B cell (primary cell): ENCODE measurements around the gene PRSS36. TPM values are rescaled to one million over a fixed set of nuclear protein-coding genes. Genes with fewer than 3 reads are reported as not detected.

ENCODE experiments used
- ATAC-seq: fragments of 200-7000 bp; cut with Tn5 transposase; one replicate; pipeline ENCODE4 v1.10.0; 2021; ENCODE audit warnings: low read depth, mild to moderate bottlenecking, moderate number of reproducible peaks, moderate library complexity
- CTCF ChIA-PET: fragments of 350-600 bp; sonication (Branson Sonifier 250); formaldehyde crosslinking; loops from one replicate; lab custom pipeline; 2021; ENCODE audit warnings: antibody characterized with exemption, inconsistent platforms; lab: Charles Lee
- POLR2A ChIA-PET: fragments of 350-600 bp; sonication (Branson Sonifier 250); formaldehyde crosslinking; loops from one replicate; lab custom pipeline; 2021; ENCODE audit warnings: antibody characterized with exemption; lab: Charles Lee
- DNase-seq: peaks from one replicate; pipeline ENCODE4 v3.0.0; 2013
- H2AFZ ChIP-seq: 2 replicates; pipeline ENCODE4 v1.6.1; 2012; ENCODE audit warnings: mild to moderate bottlenecking, low read depth, low read length; ENCODE audit not compliant: insufficient read depth, poor library complexity, severe bottlenecking
- H3K27ac ChIP-seq, 2 donors: 1 replicate in 1 of 2; 2 replicates in 1 of 2; pipeline ENCODE4 v1.5.1; 2012 to 2013; ENCODE audit warnings: low read length in 2 of 2, mild to moderate bottlenecking in 2 of 2, moderate library complexity in 1 of 2
- H3K27me3 ChIP-seq, 4 experiments: fragments of 200-600 bp in 1 of 4; sonication (generic) in 1 of 4; replicated peaks in 1 of 4; 1 replicate in 2 of 4; 2 replicates in 2 of 4; pipeline versions ENCODE4 v1.6.1 to v1.7.0; 2013 to 2016; ENCODE audit warnings: low read length in 3 of 4, mild to moderate bottlenecking in 2 of 4, mixed read lengths in 1 of 4, moderate library complexity in 1 of 4; ENCODE audit not compliant: insufficient read depth in 4 of 4, control insufficient read depth in 3 of 4; ENCODE audit errors: control extremely low read depth in 1 of 4
- H3K36me3 ChIP-seq, 2 experiments: replicated peaks in 1 of 2; 1 replicate in 1 of 2; 2 replicates in 1 of 2; pipeline versions ENCODE4 v1.6.1 to v1.7.1; 2013; ENCODE audit warnings: low read length in 1 of 2; ENCODE audit not compliant: insufficient read depth in 2 of 2, control insufficient read depth in 1 of 2; ENCODE audit errors: control extremely low read depth in 1 of 2, extremely low read depth in 1 of 2
- H3K4me1 ChIP-seq, 2 donors: fragments of 200-600 bp in 1 of 2; sonication (generic) in 1 of 2; 1 replicate in 1 of 2; 2 replicates in 1 of 2; pipeline versions ENCODE4 v1.5.1 to v1.6.1; 2013 to 2017; ENCODE audit warnings: low read length in 2 of 2; ENCODE audit not compliant: control insufficient read depth in 2 of 2, insufficient read depth in 2 of 2
- H3K4me2 ChIP-seq: replicated peaks from 2 replicates; pipeline ENCODE3; 2012; ENCODE audit warnings: mild to moderate bottlenecking, low read depth, low read length; ENCODE audit not compliant: poor library complexity, severe bottlenecking
- H3K4me3 ChIP-seq, 5 experiments: fragments of 200-600 bp in 1 of 5; sonication (generic) in 1 of 5; 1 replicate in 3 of 5; 2 replicates in 2 of 5; pipeline versions ENCODE4 v1.5.1 to v1.7.0; 2011 to 2016; ENCODE audit warnings: low read length in 4 of 5, mild to moderate bottlenecking in 4 of 5, low read depth in 2 of 5, control low read depth in 1 of 5, moderate library complexity in 1 of 5; ENCODE audit not compliant: insufficient read depth in 1 of 5; ENCODE audit errors: control extremely low read depth in 1 of 5, extremely low read depth in 1 of 5
- H3K79me2 ChIP-seq: fragments of 200-600 bp; sonication (generic); one replicate; pipeline ENCODE4 v1.6.0; 2016; ENCODE audit warnings: low read length; ENCODE audit not compliant: control insufficient read depth, insufficient read depth
- H3K9ac ChIP-seq: fragments of 200-600 bp; sonication (generic); 2 replicates; pipeline ENCODE4 v1.6.1; 2017; ENCODE audit warnings: mild to moderate bottlenecking, low read length, moderate library complexity
- H3K9me3 ChIP-seq, 3 donors: one replicate each; pipeline versions ENCODE4 v1.6.1 to v1.7.1; 2013; ENCODE audit warnings: low read length in 2 of 3; ENCODE audit not compliant: control insufficient read depth in 2 of 3, insufficient read depth in 1 of 3; ENCODE audit errors: control extremely low read depth in 1 of 3
- H4K20me1 ChIP-seq: 2 replicates; pipeline ENCODE4 v1.6.0; 2012; ENCODE audit warnings: mild to moderate bottlenecking, low read length; ENCODE audit not compliant: insufficient read depth, control insufficient read depth, poor library complexity, severe bottlenecking
- H3K27ac Mint-ChIP-seq: one replicate; pipeline ENCODE4 v1.8.0; 2021; ENCODE audit warnings: mixed read lengths
- H3K27me3 Mint-ChIP-seq: one replicate; pipeline ENCODE4 v1.8.0; 2021; ENCODE audit warnings: mixed read lengths
- H3K4me1 Mint-ChIP-seq: one replicate; pipeline ENCODE4 v1.8.0; 2021; ENCODE audit warnings: mixed read lengths
- H3K4me3 Mint-ChIP-seq: one replicate; pipeline ENCODE4 v1.8.0; 2021; ENCODE audit warnings: mixed read lengths
- H3K9me3 Mint-ChIP-seq: one replicate; pipeline ENCODE4 v1.8.0; 2022; ENCODE audit warnings: mixed read lengths; ENCODE audit not compliant: insufficient read depth
- CTCF ChIP-seq: fragments of 200-600 bp; IDR thresholded peaks from one replicate; pipeline ENCODE4 v1.8.0; 2022; ENCODE audit warnings: antibody characterized with exemption, mild to moderate bottlenecking
- EZH2 ChIP-seq: IDR thresholded peaks from 2 replicates; pipeline ENCODE4 v1.6.1; 2012; ENCODE audit warnings: borderline replicate concordance, low read depth, mild to moderate bottlenecking, moderate library complexity, low read length; ENCODE audit not compliant: insufficient read depth, poor library complexity, severe bottlenecking
- WGBS: methylation state at CpG from one replicate; pipeline ENCODE4 v1.1.5; 2013; ENCODE audit warnings: missing lambda C conversion rate; ENCODE audit not compliant: insufficient coverage; 5-methylcytosine and 5-hydroxymethylcytosine counted together
- intact Hi-C: fragments of 100-400 bp; cut with micrococcal nuclease; formaldehyde crosslinking; loops from one replicate; pipeline ENCODE4 v1.10.0; 2022
- polyA plus RNA-seq: library from polyadenylated mRNA; depleted of rRNA; stranded (reverse); fragments of >200 nt; gene quantifications from 2 replicates; pipeline ENCODE4 v1.2.3, GENCODE V29; 2012
- total RNA-seq, 2 donors: library from RNA; stranded (reverse); fragments of 120-200 nt in 1 of 2; gene quantifications; 1 replicate in 1 of 2; 2 replicates in 1 of 2; pipeline versions ENCODE4 v1.2.3 to v1.2.4, GENCODE V29; 2013 to 2022

The PRSS36 gene
- total and polyA plus RNA-seq, 2 donors (not counting 1 experiment from before 2014, with no cell fraction given) = 1.0 to 1.6 TPM

GRCh38 chr16:31111881-31112466, 37.9 kb downstream of the PRSS36 start:
- no peaks in the 10 kb centered on the region for H3K9me3 Mint-ChIP-seq
- POLR2A ChIA-PET = no interaction called here
- no peak overlapping the region for H3K27ac Mint-ChIP-seq
- no peaks in the 10 kb centered on the region for H3K27me3 ChIP-seq
- ATAC-seq = no peak
- H3K4me1 Mint-ChIP-seq = peaks cover 19% of the 10 kb centered on the region
- peaks cover 1 to 31% of the 10 kb centered on the region in 2 experiments for H3K36me3 ChIP-seq
- H3K27ac ChIP-seq = no peak overlapping the region
- H3K27me3 Mint-ChIP-seq = no peaks in the 10 kb centered on the region
- no peak overlapping the region for H3K4me3 ChIP-seq
- peaks cover 7 to 19% of the 10 kb centered on the region in 2 donors for H3K4me1 ChIP-seq
- peaks cover 18% of the 10 kb centered on the region for H3K79me2 ChIP-seq
- no peak overlapping the region for H2AFZ ChIP-seq
- peak overlapping the region; percentile 8 for H3K4me3 Mint-ChIP-seq
- H3K4me2 ChIP-seq = no peak overlapping the region
- no peaks in the 10 kb centered on the region for H3K9me3 ChIP-seq
- H3K9ac ChIP-seq = no peak overlapping the region
- WGBS = 98% methylated on average over 23 of the region's 23 CpGs
- no peak for TF ChIP-seq CTCF
- TF ChIP-seq EZH2 = no peak
- peaks cover 5% of the 10 kb centered on the region for H4K20me1 ChIP-seq
- DNase-seq = no peak
- intact Hi-C loops = no loop called here
- CTCF ChIA-PET = no interaction called here
